DMS79 treated with DMSO at 0.1 percent for 48 hours (cell line): ENCODE results near the gene NRG2.
A peak's percentile ranks its signal among the peaks of the same experiment; 100 is the strongest.

Source experiments
- DNase-seq: peaks from one replicate; lab custom pipeline; 2025; lab: John Stamatoyannopoulos, UW

Gene NRG2

DNA sequence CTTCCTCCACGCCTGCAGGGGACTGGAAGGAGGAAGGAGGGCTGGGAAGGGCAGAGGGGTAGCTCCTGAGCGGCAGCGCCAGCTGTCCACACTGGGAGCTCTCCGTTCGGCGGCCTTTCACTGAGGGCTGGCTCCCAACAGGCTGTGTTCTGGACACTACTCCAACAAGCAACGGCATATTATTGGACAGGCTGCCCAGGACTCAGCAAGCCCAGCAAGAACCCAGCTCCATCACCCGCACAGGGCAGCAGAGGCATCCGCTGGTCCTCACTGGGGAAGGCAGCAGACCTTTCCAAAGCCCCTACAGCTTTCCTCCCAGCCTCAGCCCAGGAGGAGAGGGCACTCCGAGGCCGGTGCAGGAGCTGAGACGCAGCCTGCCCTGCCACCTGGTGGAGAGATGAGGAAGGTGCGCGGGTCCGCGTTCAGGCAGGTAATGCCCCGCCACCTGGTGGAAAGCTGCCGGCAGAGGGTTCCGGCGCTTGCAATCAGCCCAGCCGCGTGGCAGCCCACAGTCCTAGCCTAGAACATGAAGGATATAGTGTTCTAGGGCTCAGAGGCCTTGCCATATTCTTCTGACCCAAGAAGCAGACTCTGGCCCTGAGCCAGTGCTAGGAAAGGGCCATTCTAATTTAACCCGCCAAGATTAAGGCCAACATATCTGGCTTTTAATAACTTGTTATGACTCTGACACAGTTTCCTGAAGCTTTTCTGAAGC lies 74.4 kb downstream of the NRG2 start:
- peak; percentile 52 for DNase-seq

- no peak for DNase-seq
Observed at GRCh38 chr5:139967353-139967752, 75.7 kb downstream of the NRG2 start.

DNA sequence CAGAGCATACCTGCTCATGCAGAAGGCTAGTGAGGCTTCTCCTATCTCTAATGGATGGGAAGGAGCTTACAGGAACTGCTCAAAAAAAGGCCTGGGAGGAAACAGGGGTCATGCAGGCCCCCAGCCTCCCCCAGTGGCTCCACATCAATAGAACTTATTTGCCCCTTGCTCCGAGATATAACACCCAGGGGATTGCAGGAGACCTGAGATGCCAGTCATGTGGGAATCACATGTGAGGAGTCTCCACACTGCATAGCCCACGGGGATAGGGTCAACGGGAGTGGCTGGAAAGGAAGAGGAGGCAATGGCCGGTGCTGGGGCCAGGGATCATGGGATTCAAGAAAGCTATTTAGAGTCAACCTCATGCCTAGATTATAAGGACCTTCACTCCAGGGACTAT lies 76.2 kb downstream of the NRG2 start:
- DNase-seq, result no peak

DNA sequence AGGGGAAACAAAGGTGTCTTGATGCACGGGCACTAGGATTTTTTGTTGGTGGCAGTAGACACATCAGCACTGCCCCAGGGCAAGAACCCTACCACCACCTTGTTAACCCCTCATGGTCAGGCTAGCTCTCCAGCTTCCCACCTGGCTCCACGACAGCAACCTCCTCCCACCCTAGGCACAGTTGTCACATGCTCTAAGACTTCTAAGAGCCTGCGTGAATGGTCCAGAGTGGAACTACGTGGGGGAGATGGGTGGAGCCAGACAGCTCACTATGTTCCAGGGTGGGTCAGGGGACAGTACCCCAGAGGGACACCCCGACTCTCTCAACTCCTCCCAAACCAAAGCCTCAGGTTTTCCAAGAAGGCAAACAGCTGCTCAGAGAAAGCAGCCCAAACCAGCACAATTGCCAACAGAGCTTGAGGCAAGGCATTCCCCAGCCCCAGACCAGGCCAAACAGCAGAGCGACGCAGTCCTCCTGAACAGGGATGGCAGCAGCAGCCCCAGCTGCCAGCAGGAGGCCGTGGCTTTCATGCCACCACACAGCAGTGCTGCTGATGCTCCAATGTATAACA lies 78.0 kb downstream of the NRG2 start:
- no peak for DNase-seq

GRCh38 chr5:139964266-139964993 lies 78.7 kb downstream of the NRG2 start:
- no peak for DNase-seq

GRCh38 chr5:139962445-139962844 lies 80.7 kb downstream of the NRG2 start:
- DNase-seq, result no peak

DNA sequence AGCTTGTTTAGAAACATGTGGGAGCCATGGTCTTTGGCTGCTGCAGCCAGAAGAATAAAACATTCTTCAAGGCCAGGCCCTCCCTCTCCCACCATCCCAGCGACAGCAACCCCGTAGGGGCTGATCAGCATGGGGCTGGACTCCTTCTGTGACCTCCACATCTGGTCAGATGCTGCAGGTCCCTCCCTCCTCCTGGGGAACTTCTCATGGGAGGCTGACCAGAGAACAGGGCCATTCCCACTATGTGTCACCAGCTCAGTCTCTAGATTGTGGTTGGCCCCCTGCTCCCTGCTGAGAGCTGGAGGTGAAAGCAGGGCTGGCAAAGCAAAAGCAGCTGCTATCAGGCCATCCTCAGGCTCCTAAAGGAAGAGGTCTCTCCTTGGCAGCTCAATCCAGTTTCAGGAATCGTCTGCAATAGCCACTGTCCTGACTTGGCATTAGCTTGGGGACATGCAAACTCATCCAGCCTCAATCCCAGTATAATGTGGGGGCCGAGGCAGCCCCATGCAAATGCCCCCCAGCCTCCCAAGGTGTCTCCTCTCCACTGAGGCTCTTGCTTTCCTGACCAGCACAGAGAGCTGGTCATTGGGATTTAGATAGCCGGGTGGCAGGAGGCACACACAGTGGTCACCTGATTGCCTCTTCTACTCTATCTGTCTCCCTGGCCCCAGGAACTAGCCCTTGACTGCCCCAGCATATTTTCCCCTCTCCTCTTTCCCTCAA lies 81.5 kb downstream of the NRG2 start:
- no peak for DNase-seq

DNA sequence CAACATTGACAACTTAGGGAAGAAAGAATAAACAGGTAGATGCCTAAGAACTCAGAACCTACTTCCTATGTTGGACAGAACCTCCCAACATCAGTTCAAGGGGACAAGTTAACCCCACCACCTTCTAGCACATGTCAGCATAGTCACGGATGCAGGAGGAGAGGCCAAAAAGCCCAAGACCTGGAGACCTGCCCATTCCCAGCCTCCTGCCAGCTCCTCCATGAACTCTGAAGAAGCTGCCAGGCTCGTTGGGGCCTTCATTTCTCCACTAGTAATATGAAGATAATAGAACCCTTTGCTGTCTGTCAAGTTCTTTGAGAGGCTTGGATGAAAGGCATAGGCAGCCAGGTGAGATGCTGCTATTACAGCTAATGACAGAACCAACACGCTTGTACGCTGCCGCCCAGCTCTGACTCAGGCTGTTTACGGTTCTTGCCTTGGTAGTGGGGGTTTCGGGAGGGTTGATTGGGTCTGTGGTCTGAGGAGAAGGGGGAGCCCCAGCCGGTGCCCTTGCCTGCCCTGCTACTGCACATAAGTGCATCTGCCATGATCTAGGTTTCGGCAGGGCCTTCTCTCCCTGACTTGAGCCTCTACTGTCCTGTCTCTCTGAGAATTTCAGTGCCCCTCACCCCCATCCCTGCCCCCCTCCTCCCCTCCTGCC lies 82.2 kb downstream of the NRG2 start:
- DNase-seq, result no peak

GRCh38 chr5:139958432-139959148 lies 84.5 kb downstream of the NRG2 start:
- no peak for DNase-seq

DNA sequence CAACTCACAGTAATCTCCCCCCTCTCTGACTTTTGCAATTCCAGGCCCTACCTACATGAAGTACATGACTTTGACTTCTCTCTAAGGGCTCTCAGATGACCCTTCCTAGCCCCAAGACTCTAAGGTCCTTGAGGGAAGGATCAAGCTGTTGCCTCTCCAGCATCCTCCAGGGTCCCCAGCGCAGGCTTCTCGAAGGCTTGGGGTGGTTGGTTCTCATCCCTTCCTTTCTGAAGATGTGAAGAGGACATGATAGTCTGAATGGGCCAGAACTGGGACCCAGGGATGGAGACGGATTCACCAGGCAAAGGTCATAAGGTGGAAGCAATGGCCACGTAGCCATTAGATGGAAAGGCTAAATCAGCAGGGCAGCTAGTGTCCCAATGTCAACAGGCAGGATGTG lies 86.8 kb downstream of the NRG2 start:
- no peak for DNase-seq

GRCh38 chr5:139955616-139956273 lies 87.4 kb downstream of the NRG2 start:
- no peak for DNase-seq

- DNase-seq, result no peak
Observed at GRCh38 chr5:139955053-139955605, 88.0 kb downstream of the NRG2 start.

DNA sequence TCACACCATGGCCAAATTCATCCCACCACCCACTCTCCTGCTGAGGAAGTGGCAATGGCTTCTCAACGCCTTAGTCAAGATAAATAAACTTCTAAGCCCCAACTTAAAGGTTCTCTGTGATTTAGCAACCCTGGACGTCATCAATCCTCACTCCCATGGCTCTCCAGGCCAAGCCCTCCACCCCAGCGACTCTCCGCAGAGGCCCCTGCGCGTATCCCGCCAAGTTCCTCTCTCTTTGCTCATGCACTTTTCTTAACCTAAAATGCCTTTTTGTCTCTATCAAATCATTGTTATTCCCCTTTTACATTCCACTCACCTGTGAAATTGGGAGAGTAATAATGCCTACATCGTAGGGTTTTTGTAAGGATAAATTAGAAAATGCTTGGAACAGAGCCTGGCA lies 88.6 kb downstream of the NRG2 start:
- DNase-seq, result no peak

DNA sequence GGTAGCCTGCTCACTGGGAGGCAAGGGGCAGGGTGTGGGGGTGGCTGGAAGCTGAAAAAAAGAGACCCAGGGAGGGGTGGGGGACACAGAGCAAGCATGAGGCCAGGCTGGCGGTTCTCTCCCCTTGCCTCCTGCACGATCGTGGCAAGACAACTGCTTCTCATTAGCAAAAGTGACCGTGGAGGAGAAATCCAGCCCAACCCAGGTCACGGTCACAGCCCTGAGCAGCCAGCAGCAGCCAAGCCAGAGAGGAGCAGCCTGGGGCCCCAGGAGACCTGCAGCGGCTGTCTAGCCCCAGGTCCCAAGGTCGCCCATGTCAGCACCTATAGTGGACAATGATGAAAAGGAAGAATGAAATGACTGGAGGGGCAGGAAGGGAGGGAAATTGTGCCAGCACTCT lies 89.1 kb downstream of the NRG2 start:
- DNase-seq, result no peak

DNA sequence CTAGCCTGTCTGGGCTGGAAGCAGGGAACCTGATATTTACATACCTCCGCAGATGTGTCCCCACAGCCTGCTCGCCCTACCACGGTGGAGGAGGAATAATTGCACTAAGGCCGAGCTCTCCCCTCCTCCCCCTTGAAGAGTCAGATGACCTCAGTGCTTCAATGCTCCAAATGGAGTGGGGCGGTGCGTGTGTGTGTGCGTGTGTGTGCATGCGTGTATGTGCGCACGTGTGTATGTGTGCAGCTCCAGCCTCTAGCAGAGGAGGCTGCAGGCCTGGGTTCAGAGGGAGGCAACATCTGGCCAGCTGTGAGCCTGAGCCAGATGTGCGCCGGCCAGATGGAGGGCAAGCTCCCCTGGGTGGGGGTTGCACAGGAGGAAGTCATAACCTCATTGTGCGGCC lies 90.5 kb downstream of the NRG2 start:
- no peak for DNase-seq

GRCh38 chr5:139951983-139952382 lies 91.1 kb downstream of the NRG2 start:
- no peak for DNase-seq

DNA sequence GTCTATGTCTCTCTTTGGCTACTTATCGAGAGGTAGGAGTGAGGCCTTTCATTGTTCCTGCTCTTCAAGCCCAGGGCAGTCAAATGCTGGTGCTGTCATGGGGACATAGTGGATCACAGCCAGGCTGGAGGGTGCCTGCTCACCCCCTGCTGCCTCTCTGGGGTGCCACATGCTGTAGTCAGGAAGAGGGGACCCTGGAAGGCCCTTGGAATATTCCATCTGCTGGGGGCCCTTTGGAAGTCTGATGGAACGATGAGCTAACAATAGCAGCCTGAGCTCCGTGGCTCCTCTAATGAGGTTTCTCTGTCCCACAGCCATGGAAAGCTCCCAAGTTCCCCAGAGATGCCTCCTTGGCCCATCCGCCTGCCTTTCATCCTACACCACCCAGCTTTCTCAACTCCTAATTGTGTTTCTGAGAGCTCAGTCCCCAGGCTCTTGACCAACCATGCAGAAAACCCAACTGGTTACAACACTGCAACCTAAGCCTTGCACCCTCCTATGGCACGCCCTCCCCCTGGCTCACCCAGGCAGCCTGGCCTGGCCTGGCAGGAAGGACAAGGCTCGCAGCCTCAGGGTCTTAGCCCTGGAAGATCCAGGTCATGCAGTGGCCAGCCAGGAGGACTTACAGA lies 91.7 kb downstream of the NRG2 start:
- DNase-seq, result no peak

- no peak for DNase-seq
Observed at GRCh38 chr5:139950436-139950835, 92.7 kb downstream of the NRG2 start.

GRCh38 chr5:139949710-139950109 lies 93.4 kb downstream of the NRG2 start:
- DNase-seq, result no peak

DNA sequence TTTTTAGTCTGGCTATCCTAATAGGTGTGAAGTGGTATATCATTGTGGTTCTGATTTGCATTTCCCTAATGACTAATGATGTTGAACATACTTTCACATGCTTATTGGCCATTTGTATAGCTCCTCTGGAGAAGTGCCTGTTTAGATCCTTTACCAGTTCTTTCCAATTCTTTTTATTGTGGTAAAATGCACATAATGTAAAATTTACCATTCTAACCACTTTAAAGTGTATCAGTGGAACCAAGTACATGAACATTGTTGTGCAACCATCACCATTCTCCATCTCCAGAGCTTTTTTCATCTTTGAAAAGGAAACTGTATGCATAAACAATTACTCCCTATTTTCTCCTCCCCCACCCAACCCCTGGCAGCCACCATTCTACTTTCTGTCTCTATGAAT lies 95.4 kb downstream of the NRG2 start:
- DNase-seq, result no peak
